ENCODE data around the gene SLC44A5.

SLC44A5 gene

GRCh38 chr1:75243124-75243523 lies 367.8 kb downstream of the SLC44A5 start:
- H3K79me2 ChIP-seq (ENCODE audit: insufficient read depth, low read length) = no peaks in the 10 kb centered on the region
- H3K27me3 ChIP-seq (ENCODE audit: insufficient read depth, low read length, poor library complexity) = peaks cover 5% of the 10 kb centered on the region
- H3K27ac ChIP-seq (ENCODE audit: low read length) = no peak overlapping the region
- ATAC-seq (ENCODE audit: insufficient read depth, low read depth) = no peak
- H3K9ac ChIP-seq (ENCODE audit: low read depth, low read length) = no peak overlapping the region
- H3K36me3 ChIP-seq (ENCODE audit: insufficient read depth, low read length) = no peaks in the 10 kb centered on the region
- no peak overlapping the region for H3K4me2 ChIP-seq (ENCODE audit: insufficient read depth, low read length)
- H3K9me3 ChIP-seq (ENCODE audit: insufficient read depth, low read length, severe bottlenecking) = no peaks in the 10 kb centered on the region
- H4K20me1 ChIP-seq (ENCODE audit: insufficient read depth, low read length) = no peaks in the 10 kb centered on the region
- H3K4me1 ChIP-seq (ENCODE audit: insufficient read depth, low read length) = no peaks in the 10 kb centered on the region
- H3K4me3 ChIP-seq (ENCODE audit: low read depth in 1 of 2, low read length in 2 of 2) = no peak overlapping the region
- DNase-seq = no peak
- no peak for TF ChIP-seq CTCF (IDR thresholded peaks at IDR 0.05; ENCODE audit: borderline replicate concordance, extremely low read depth, low read length, poor library complexity, severe bottlenecking)
- TF ChIP-seq EZH2 (IDR thresholded peaks at IDR 0.05; ENCODE audit: borderline replicate concordance, low read depth, low read length, severe bottlenecking) = no peak
- no peak overlapping the region for H2AFZ ChIP-seq (ENCODE audit: low read depth, low read length)

GRCh38 chr1:75237316-75237715 lies 373.6 kb downstream of the SLC44A5 start:
- Histone ChIP-seq H3K9me3 (ENCODE audit: insufficient read depth, low read length, severe bottlenecking) (no peaks in the 10 kb centered on the region), H3K9ac (ENCODE audit: low read depth, low read length) (no peak overlapping the region), H3K4me3 (ENCODE audit: low read depth in 1 of 2, low read length in 2 of 2) (no peak overlapping the region), H3K79me2 (ENCODE audit: insufficient read depth, low read length) (no peaks in the 10 kb centered on the region), H2AFZ (ENCODE audit: low read depth, low read length) (no peak overlapping the region), H3K36me3 (ENCODE audit: insufficient read depth, low read length) (no peaks in the 10 kb centered on the region), H3K27ac (ENCODE audit: low read length) (no peak overlapping the region), H3K4me1 (ENCODE audit: insufficient read depth, low read length) (no peaks in the 10 kb centered on the region), H3K27me3 (ENCODE audit: insufficient read depth, low read length, poor library complexity) (peaks cover 5% of the 10 kb centered on the region), H4K20me1 (ENCODE audit: insufficient read depth, low read length) (no peaks in the 10 kb centered on the region), H3K4me2 (ENCODE audit: insufficient read depth, low read length) (no peak overlapping the region)
- no peak for ATAC-seq (ENCODE audit: insufficient read depth, low read depth)
- TF ChIP-seq CTCF (IDR thresholded peaks at IDR 0.05; ENCODE audit: borderline replicate concordance, extremely low read depth, low read length, poor library complexity, severe bottlenecking) (no peak), EZH2 (IDR thresholded peaks at IDR 0.05; ENCODE audit: borderline replicate concordance, low read depth, low read length, severe bottlenecking) (no peak)
- no peak for DNase-seq

- ATAC-seq (ENCODE audit: insufficient read depth, low read depth) (no peak), DNase-seq (no peak)
- no peak overlapping the region for H2AFZ ChIP-seq (ENCODE audit: low read depth, low read length)
- no peaks in the 10 kb centered on the region for H3K9me3 ChIP-seq (ENCODE audit: insufficient read depth, low read length, severe bottlenecking)
- no peaks in the 10 kb centered on the region for H3K4me1 ChIP-seq (ENCODE audit: insufficient read depth, low read length)
- H3K9ac ChIP-seq (ENCODE audit: low read depth, low read length) = no peak overlapping the region
- H3K27me3 ChIP-seq (ENCODE audit: insufficient read depth, low read length, poor library complexity) = peaks cover 2% of the 10 kb centered on the region
- TF ChIP-seq CTCF (IDR thresholded peaks at IDR 0.05; ENCODE audit: borderline replicate concordance, extremely low read depth, low read length, poor library complexity, severe bottlenecking) = no peak
- TF ChIP-seq EZH2 (IDR thresholded peaks at IDR 0.05; ENCODE audit: borderline replicate concordance, low read depth, low read length, severe bottlenecking) = no peak
- no peaks in the 10 kb centered on the region for H3K79me2 ChIP-seq (ENCODE audit: insufficient read depth, low read length)
- no peak overlapping the region for H3K4me3 ChIP-seq (ENCODE audit: low read depth in 1 of 2, low read length in 2 of 2)
- H4K20me1 ChIP-seq (ENCODE audit: insufficient read depth, low read length) = no peaks in the 10 kb centered on the region
- H3K4me2 ChIP-seq (ENCODE audit: insufficient read depth, low read length) = no peak overlapping the region
- H3K36me3 ChIP-seq (ENCODE audit: insufficient read depth, low read length) = no peaks in the 10 kb centered on the region
- no peak overlapping the region for H3K27ac ChIP-seq (ENCODE audit: low read length)
Measured at GRCh38 chr1:75234562-75234961, 376.4 kb downstream of the SLC44A5 start.
